ENCODE measurements around the gene SMC1B.
A peak's percentile ranks its signal among the peaks of the same experiment; 100 is the strongest.

Gene SMC1B

DNA sequence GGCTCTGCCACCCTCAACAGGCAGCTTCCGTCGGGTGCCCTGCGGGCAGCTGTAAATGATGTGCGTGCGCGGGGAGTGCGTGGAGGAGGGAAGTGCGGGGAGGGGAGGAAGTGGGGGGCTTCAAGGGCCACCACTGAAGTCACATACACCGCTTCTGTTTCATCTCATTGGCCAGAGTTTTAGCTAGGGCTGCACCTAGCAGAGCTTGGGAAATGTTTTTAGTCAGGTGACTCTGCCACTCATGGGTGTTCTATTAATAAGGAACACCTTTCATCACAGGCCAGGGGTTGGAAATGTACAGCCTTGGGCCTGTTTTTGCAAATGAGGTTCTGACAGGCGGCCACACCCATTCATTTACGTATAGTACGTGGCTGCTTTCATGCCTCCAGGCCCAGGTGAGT is 89.1 kb downstream of the SMC1B start:
- no peak for TF ChIP-seq POLR2AphosphoS5 (IDR thresholded peaks at IDR 0.05; ENCODE audit: low read depth, low read length)
- TF ChIP-seq POLR2A (IDR thresholded peaks at IDR 0.05; ENCODE audit: low read depth, low read length) = no peak
- TF ChIP-seq TAF1 (IDR thresholded peaks at IDR 0.05; ENCODE audit: borderline replicate concordance, low read depth, low read length) = no peak
- FAIRE-seq = no peak

DNA sequence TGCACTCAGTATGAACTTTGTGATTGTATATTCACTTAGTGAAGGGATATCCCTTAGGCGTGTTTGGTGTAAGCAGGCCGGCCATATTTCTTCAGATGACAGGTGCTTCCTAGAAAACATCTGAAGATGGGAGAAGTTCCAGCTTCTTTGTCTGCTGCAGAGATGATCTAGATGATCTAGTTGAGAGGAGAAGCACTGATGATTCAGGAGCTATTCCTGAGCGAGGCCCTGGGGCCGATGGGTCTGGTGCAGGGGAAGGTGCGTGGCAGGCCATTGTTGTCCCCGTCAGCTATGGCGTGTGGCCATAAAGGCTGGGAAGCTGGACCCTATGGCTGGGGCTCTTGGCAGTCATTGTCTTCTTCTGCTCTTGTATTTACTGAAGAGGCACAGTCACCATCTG is 89.7 kb downstream of the SMC1B start:
- no peak for FAIRE-seq
- no peak for DNase-seq (ENCODE audit: insufficient read length)
- no peak for TF ChIP-seq POLR2AphosphoS5 (IDR thresholded peaks at IDR 0.05; ENCODE audit: low read depth, low read length)
- TF ChIP-seq POLR2A (IDR thresholded peaks at IDR 0.05; ENCODE audit: low read depth, low read length) = no peak
- TF ChIP-seq TAF1 (IDR thresholded peaks at IDR 0.05; ENCODE audit: borderline replicate concordance, low read depth, low read length) = no peak

More for the DNA sequence above, 89.1 kb downstream of the SMC1B start:
- no peak for DNase-seq (ENCODE audit: insufficient read length)

DNA sequence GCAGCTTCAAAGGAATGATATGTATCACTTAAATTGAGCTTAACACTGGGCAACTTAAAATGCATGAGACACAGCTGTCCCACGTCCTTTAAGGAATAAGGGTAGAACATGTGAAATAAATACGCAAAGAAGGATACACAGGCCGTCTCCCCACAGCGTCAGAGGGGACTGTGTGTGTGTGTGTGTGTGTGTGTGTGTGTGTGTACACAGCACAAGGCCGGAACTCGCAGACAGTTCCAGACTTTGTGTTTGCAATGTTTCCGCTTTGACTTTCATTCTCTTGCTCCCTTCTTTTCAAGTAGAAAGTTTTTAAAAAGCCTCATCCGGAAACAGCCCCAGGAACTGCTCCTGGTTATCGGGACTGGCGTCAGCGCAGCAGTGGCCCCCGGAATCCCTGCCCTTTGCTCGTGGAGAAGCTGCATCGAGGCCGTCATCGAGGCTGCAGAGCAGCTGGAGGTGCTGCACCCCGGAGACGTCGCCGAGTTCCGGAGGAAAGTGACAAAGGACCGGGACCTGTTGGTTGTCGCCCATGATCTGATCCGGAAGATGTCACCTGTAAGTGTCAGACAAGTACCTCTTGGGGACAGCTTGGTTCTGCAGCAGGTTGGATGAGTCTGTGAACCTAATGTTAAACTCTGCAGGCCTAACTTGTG is 90.4 kb downstream of the SMC1B start:
- DNase-seq (ENCODE audit: insufficient read length) (no peak), FAIRE-seq (no peak)
- TF ChIP-seq TAF1 (IDR thresholded peaks at IDR 0.05; ENCODE audit: borderline replicate concordance, low read depth, low read length) (no peak), POLR2A (IDR thresholded peaks at IDR 0.05; ENCODE audit: low read depth, low read length) (no peak), POLR2AphosphoS5 (IDR thresholded peaks at IDR 0.05; ENCODE audit: low read depth, low read length) (no peak)

DNA sequence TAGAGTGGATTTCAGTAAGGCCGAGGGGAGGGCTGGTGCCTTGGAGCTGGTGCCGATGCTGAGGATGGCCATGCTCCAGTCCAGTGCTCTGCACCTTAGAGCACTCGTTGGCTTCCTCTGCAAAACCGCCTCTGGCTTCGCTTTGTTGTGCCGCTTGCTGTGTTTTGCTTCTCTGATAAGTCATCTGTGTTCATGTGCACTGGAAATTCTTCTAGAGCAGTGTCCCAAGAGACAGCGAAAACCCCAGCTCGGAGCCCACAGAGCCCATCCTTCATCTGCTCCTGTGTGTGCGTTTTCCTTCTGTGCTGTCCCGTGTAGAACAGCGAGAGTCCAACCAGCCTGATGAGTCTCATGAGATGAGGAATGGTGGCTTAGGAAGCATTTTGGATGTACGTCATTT is 91.6 kb downstream of the SMC1B start:
- FAIRE-seq (no peak), DNase-seq (ENCODE audit: insufficient read length) (no peak)
- no peak for TF ChIP-seq POLR2AphosphoS5 (IDR thresholded peaks at IDR 0.05; ENCODE audit: low read depth, low read length)
- no peak for TF ChIP-seq POLR2A (IDR thresholded peaks at IDR 0.05; ENCODE audit: low read depth, low read length)
- TF ChIP-seq TAF1 (IDR thresholded peaks at IDR 0.05; ENCODE audit: borderline replicate concordance, low read depth, low read length) = no peak

DNA sequence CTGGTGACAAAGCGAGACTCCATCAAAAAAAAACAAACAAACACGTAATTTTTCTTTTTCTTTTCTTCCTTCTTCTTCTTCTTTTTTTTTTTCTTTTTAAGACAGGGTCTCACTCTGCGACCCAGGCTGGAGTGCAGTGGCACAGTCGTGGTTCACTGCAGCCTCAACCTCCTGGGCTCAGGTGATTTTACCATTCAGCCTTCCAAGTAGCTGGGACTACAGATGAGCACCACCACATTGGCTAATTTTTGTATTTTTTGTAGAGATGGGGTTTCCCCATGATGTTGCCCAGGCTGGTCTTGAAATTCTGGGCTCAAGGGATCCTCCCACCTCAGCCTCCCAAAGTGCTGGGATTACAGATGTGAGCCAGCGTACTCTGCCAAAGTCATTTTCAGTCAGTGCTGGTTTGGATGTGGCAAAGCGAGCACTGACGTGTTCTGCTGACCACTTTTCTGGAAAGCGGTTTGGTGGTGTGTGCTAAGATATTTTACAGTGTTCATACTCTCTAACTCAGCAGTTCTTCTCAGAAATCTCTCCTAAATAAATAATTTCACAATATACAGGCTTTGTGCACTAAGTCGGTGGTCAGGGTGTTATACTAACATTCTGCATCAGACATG is 92.9 kb downstream of the SMC1B start:
- TF ChIP-seq POLR2AphosphoS5 (IDR thresholded peaks at IDR 0.05; ENCODE audit: low read depth, low read length) = no peak
- TF ChIP-seq TAF1 (IDR thresholded peaks at IDR 0.05; ENCODE audit: borderline replicate concordance, low read depth, low read length) = no peak
- no peak for TF ChIP-seq POLR2A (IDR thresholded peaks at IDR 0.05; ENCODE audit: low read depth, low read length)
- FAIRE-seq (no peak), DNase-seq (ENCODE audit: insufficient read length) (no peak)

DNA sequence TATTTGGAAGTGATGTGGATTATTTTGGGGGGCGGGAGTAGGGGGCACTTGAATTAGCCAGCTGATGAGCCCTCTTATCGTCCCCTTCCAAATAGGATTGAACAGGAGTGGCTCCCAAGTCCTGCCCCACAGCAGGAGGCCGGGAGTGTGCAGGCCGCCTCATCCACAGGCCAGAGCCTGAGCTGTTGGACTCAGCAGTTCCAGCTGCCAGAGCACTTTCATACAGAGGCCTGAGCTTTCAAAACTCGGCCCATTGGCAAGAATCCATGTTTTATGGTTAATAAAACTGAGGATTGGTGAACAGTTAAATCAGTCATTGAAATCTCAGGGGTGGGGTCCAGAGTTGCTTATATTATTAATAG is 94.1 kb downstream of the SMC1B start:
- no peak for TF ChIP-seq POLR2A (IDR thresholded peaks at IDR 0.05; ENCODE audit: low read depth, low read length)
- TF ChIP-seq POLR2AphosphoS5 (IDR thresholded peaks at IDR 0.05; ENCODE audit: low read depth, low read length) = no peak
- no peak for TF ChIP-seq TAF1 (IDR thresholded peaks at IDR 0.05; ENCODE audit: borderline replicate concordance, low read depth, low read length)
- no peak for FAIRE-seq

DNA sequence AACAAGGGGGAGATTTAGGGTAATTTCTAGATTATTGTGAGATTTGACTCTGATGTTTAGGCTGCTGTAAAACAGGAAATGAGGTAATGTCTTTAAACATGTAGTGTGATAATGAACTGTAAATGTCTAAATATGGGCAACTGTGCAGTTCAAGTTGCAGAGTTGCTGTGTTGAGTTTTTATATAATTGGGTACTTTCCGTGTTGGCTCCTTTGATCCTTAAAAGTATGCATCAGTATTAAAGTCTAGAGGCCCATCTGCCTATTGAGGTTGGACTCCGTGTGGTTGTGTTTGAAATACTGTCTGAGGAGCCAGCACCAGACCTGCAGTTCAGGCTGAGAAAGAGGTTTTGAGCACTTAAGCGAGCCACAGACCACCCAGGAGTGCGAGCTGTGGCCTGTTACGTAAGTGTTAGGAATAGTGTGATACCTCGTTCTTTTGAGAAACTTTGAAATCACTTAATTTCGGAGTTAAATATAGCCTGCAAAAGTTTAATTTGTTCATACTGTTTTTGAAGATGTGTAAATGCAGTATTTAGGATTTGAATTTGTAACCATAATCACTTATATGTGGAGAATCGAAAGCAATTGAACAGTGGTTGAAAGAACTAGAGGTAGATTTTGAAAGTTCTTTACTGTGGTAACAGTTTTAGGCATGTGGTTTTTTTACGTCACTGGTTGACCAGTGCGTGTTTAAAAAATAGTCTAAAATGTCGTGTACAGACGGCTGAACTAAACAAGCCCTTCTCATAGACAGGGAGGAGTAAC is 94.7 kb downstream of the SMC1B start:
- DNase-seq (ENCODE audit: insufficient read length) (no peak), FAIRE-seq (peak; percentile 86)
- no peak for TF ChIP-seq POLR2AphosphoS5 (IDR thresholded peaks at IDR 0.05; ENCODE audit: low read depth, low read length)
- no peak for TF ChIP-seq TAF1 (IDR thresholded peaks at IDR 0.05; ENCODE audit: borderline replicate concordance, low read depth, low read length)
- no peak for TF ChIP-seq POLR2A (IDR thresholded peaks at IDR 0.05; ENCODE audit: low read depth, low read length)

More for the DNA sequence above, 94.1 kb downstream of the SMC1B start:
- DNase-seq (ENCODE audit: insufficient read length) = no peak

DNA sequence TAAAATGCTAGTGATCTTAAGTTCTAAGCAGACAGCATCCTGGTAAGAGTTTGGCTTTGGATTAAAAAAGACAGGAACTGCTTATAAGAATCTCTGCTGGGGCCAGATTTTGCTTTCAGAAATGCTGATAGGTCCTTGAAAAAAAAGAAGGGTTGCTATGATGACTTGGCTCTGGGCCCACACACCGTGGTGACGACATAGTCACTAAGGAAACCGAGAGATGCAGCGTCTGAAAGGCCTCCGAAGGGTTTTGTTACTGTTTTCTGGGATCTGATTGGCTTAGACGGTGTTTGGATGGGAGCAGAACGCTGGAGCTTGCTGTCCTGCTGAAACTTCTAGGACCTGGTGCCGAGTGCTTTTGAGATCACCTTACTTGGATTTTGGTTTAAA is 95.2 kb downstream of the SMC1B start:
- no peak for FAIRE-seq
- TF ChIP-seq POLR2A (IDR thresholded peaks at IDR 0.05; ENCODE audit: low read depth, low read length) (no peak), POLR2AphosphoS5 (IDR thresholded peaks at IDR 0.05; ENCODE audit: low read depth, low read length) (no peak), TAF1 (IDR thresholded peaks at IDR 0.05; ENCODE audit: borderline replicate concordance, low read depth, low read length) (no peak)

DNA sequence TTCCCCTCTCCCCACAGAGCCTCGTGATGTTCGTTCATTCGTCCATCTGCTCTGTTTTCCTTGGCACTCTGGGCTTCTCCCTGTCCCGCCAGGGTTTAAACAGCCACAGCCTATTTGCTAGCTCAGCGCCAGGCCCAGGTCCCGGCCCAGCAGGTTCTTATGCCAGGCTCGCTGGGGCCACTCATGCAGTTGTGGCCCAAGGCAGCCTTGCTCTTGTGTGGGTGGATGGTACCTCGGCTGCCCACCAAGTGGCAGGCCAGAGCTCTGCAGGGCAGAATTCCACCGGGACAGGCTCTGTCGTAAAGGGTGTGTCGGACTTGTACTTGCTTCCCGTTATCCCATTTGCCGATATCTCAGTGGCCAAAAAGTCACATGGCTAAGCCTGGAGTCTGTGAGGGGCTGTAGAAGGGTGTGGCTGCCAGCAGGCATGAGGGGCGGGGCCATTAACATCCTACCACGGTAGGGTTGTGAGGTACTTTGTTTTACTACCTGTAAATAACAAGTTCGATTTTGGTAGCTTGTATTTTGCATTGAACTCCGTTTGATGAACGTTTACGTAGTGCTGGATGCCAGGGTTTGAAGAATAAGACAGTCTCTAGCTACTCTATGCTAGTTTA is 95.7 kb downstream of the SMC1B start:
- FAIRE-seq (no peak), DNase-seq (ENCODE audit: insufficient read length) (no peak)
- TF ChIP-seq POLR2AphosphoS5 (IDR thresholded peaks at IDR 0.05; ENCODE audit: low read depth, low read length) (no peak), POLR2A (IDR thresholded peaks at IDR 0.05; ENCODE audit: low read depth, low read length) (no peak), TAF1 (IDR thresholded peaks at IDR 0.05; ENCODE audit: borderline replicate concordance, low read depth, low read length) (no peak)

More for the DNA sequence above, 95.2 kb downstream of the SMC1B start:
- DNase-seq (ENCODE audit: insufficient read length) = peak; percentile 62

DNA sequence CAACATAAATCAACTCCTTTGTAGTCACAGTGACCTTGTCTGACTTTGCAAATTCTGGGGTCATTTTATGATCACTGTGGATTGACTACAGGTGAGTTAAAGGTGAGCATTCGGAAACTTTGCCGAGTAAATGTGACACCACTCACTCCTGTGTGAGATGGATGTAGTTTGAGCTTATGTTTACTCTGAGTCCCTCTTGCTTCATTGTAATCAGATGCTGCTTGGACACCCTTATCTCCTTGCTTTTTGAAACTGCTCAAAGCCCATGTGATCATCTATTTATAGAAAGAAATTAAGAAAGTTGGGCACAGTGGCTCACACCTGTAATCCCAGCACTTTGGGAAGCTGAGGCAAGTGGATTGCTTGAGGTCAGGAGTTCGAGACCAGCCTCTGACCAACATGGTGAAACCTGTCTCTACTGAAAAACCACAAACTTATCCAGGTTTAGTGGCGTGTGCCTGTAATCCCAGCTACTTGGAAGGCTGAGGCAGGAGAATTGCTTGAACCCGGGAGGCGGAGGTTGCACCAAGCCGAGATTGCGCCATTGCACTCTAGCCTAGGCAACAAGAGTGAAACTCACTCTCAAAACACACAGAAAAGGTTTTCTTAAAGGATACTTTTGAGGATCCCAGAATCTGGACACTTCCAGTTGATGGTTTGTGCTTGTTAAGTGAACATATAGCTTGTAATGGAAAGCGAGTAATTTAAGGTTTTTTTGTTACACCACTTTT is 96.4 kb downstream of the SMC1B start:
- FAIRE-seq (no peak), DNase-seq (ENCODE audit: insufficient read length) (no peak)
- TF ChIP-seq TAF1 (IDR thresholded peaks at IDR 0.05; ENCODE audit: borderline replicate concordance, low read depth, low read length) (no peak), POLR2A (IDR thresholded peaks at IDR 0.05; ENCODE audit: low read depth, low read length) (no peak), POLR2AphosphoS5 (IDR thresholded peaks at IDR 0.05; ENCODE audit: low read depth, low read length) (no peak)

DNA sequence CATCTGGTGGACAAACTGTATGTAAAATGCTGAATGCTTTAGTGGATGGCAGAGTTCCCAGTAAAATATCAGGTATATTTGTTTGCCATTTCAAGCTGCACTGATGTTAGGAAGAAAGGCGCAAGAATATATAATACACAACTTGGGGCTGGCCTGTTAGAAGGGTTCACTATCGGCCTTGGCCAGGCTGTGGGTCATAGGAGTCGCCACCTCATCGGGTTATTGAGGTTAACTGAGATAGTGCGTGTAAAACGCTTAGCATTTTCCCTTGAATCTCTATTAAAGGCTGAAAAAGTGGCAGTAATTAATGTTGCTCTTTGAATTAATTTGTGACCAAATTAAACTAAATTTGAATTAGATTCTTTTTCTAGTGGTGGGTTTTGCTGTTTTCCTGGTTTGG is 98.6 kb downstream of the SMC1B start:
- TF ChIP-seq TAF1 (IDR thresholded peaks at IDR 0.05; ENCODE audit: borderline replicate concordance, low read depth, low read length) = no peak
- no peak for TF ChIP-seq POLR2A (IDR thresholded peaks at IDR 0.05; ENCODE audit: low read depth, low read length)
- no peak for TF ChIP-seq POLR2AphosphoS5 (IDR thresholded peaks at IDR 0.05; ENCODE audit: low read depth, low read length)
- DNase-seq (ENCODE audit: insufficient read length) (no peak), FAIRE-seq (no peak)

All from GM12892 (cell line).